Jurkat, Clone E6-1 (cell line): Measurements from ENCODE around the gene XBP1. TPM values are rescaled to one million over a fixed set of nuclear protein-coding genes. Genes with fewer than 3 reads are reported as not detected.
"Not testable (repeated sequence)": the region's sequence is repeated elsewhere in the genome, so short reads cannot be mapped to it uniquely, and the experiment has no call there.

Source experiments
- DNase-seq: peaks from one replicate; pipeline ENCODE4 v3.0.0-alpha.2; 2011; ENCODE audit warnings: low read depth, low spot score
- H3K4me3 ChIP-seq: 2 replicates; pipeline ENCODE4 v1.5.1; 2011; ENCODE audit warnings: mild to moderate bottlenecking, low read length, control low read depth, moderate library complexity
- polyA plus RNA-seq: library from polyadenylated mRNA; unstranded; fragments of >200 nt; gene quantifications from one replicate; pipeline ENCODE4 v1.2.1, GENCODE V29; 2012; ENCODE audit warnings: missing spikeins; ENCODE audit not compliant: insufficient read length, insufficient read depth

XBP1 gene
- polyA plus RNA-seq: 37.2 TPM

- H3K4me3 ChIP-seq: peak within 1 kb of the TSS; percentile 86
- DNase-seq: peak; percentile 75
These were observed at the start of gene XBP1 for GRCh38 chr22:28800308-28801041. Gene XBP1 (minus strand): TSS chr22:28800569.

- no peak overlapping the region for H3K4me3 ChIP-seq
- DNase-seq: no peak
These were observed 46.6 kb upstream of the XBP1 start for GRCh38 chr22:28846994-28847393.

- H3K4me3 ChIP-seq, DNase-seq: not testable (repeated sequence)
These were observed 43.9 kb upstream of the XBP1 start for GRCh38 chr22:28844277-28844676.

GRCh38 chr22:28843633-28844032 is 43.3 kb upstream of the XBP1 start:
- no peak overlapping the region for H3K4me3 ChIP-seq
- no peak for DNase-seq

GRCh38 chr22:28841111-28841510 is 40.7 kb upstream of the XBP1 start:
- no peak overlapping the region for H3K4me3 ChIP-seq
- no peak for DNase-seq

- no peak overlapping the region for H3K4me3 ChIP-seq
These were observed 38.6 kb upstream of the XBP1 start for GRCh38 chr22:28838971-28839370.

GRCh38 chr22:28837640-28838039 is 37.3 kb upstream of the XBP1 start:
- DNase-seq: no peak
- H3K4me3 ChIP-seq: no peak overlapping the region

More at GRCh38 chr22:28838971-28839370, 38.6 kb upstream of the XBP1 start:
- DNase-seq: no peak

- H3K4me3 ChIP-seq: no peak overlapping the region
- no peak for DNase-seq
These were observed 35.3 kb upstream of the XBP1 start for GRCh38 chr22:28835630-28836189.

GRCh38 chr22:28833276-28833923 is 33.0 kb upstream of the XBP1 start:
- no peak overlapping the region for H3K4me3 ChIP-seq
- no peak for DNase-seq

GRCh38 chr22:28832731-28833130 is 32.4 kb upstream of the XBP1 start:
- no peak overlapping the region for H3K4me3 ChIP-seq
- DNase-seq: no peak

- H3K4me3 ChIP-seq: no peak overlapping the region
- no peak for DNase-seq
These were observed 31.0 kb upstream of the XBP1 start for GRCh38 chr22:28831140-28832072.

- no peak for DNase-seq
- no peak overlapping the region for H3K4me3 ChIP-seq
These were observed 30.1 kb upstream of the XBP1 start for GRCh38 chr22:28830441-28830840.

GRCh38 chr22:28829358-28830181 is 29.2 kb upstream of the XBP1 start:
- DNase-seq: peak; percentile 78
- no peak overlapping the region for H3K4me3 ChIP-seq

- no peak overlapping the region for H3K4me3 ChIP-seq
- DNase-seq: no peak
These were observed 26.6 kb upstream of the XBP1 start for GRCh38 chr22:28826921-28827320.

- not testable (repeated sequence) for H3K4me3 ChIP-seq, DNase-seq
These were observed 26.1 kb upstream of the XBP1 start for GRCh38 chr22:28826430-28826829.

- H3K4me3 ChIP-seq, DNase-seq: not testable (repeated sequence)
These were observed 24.1 kb upstream of the XBP1 start for GRCh38 chr22:28824455-28824854.

- peak overlapping the region; percentile 13 for H3K4me3 ChIP-seq
- peak; percentile 99 for DNase-seq
These were observed 22.7 kb upstream of the XBP1 start for GRCh38 chr22:28822930-28823551.

- DNase-seq: no peak
- H3K4me3 ChIP-seq: no peak overlapping the region
These were observed 21.1 kb upstream of the XBP1 start for GRCh38 chr22:28821452-28821851.
